ENCODE measurements around the gene LTO1.
A peak's percentile ranks its signal among the peaks of the same experiment; 100 is the strongest.

Gene LTO1, protein sequence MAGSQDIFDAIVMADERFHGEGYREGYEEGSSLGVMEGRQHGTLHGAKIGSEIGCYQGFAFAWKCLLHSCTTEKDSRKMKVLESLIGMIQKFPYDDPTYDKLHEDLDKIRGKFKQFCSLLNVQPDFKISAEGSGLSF

DNA sequence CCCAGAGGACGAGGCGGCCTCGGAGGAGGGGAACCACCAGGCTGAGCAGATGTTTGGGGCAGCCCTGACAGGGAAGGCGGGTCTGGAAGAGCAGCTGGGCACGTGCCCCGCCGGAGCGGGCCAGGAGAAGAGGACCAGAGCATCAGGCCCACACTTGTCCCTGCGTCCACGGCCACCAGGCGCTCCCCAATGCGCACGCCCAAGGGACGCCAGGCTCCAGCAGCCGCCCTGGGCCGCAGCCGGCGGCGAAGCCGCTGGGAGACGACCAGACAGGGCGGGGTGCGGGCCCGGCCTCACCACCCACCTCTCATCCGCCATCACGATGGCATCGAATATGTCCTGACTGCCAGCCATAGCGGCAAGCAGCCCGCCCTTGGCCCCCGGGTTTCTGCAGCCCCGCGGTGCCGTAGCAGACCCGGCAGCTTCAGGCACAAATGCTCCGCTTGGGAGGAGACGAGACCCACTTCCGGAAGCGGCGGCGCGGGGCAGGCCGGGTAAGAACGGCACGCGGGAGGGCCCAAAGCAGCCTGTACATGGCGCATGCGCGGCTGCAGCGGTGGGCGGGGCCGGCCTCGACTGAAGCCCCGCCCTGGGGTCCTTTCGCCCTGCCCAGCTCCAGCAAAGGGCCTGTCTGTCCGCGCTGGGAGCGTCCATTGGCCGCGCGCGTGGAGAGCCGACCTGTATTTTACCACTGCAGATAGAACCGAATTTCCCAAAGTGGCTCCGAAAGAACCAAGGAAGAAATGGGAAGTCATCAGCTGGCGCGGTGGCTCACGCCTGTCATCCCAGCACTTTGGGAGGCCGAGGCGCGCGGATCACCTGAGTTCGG lies at the start of gene LTO1:
Gene LTO1, minus strand, starts transcription at position 468 of the 829 bp plus-strand sequence. Its CDS starts 114 bp downstream, at position 354.
- DNase-seq: peak; percentile 95

DNA sequence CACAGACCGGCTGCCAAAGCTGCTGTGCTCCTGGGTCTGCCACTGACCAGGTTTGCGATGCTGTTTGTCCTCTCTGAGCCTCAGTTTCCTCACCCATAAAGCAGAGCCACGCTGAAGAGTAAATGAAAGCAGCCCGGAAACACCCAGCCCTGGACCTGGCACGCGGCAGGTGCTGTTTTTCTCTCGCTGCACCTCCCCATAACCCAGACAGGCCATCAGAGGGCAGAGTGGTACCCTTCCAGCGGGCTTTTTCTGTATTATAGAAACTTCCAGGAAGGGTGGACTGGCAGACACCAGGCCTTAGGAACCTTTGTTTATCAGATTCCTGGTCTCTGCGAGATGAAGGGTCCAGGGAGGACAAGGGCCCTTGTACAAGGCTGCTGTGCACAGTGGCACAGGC lies 46.6 kb upstream of the LTO1 start:
- no peak for DNase-seq

- no peak for DNase-seq
Measured at GRCh38 chr11:69721106-69721505, 46.0 kb upstream of the LTO1 start.

GRCh38 chr11:69718912-69719311 lies 43.8 kb upstream of the LTO1 start:
- DNase-seq: no peak

DNA sequence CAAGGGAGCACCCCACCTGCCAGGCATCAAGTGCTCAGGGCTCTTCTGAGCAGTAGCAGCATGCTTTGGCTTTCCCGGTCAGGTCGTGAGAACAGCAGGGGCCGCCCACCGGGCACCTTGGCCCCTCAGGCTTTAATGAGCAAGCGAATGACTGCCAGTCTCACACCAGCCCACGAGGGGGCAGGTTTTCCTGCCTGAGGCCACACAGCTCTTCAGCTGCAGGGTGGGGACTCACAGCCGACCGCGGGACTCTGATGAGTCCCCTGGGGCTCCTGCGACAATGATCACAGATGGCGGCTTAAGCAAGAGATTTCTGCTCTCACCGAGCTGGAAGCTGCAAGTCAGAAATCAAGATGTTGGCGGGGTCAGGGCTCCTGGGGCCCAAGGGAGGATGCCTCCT lies 43.0 kb upstream of the LTO1 start:
- DNase-seq: no peak

DNA sequence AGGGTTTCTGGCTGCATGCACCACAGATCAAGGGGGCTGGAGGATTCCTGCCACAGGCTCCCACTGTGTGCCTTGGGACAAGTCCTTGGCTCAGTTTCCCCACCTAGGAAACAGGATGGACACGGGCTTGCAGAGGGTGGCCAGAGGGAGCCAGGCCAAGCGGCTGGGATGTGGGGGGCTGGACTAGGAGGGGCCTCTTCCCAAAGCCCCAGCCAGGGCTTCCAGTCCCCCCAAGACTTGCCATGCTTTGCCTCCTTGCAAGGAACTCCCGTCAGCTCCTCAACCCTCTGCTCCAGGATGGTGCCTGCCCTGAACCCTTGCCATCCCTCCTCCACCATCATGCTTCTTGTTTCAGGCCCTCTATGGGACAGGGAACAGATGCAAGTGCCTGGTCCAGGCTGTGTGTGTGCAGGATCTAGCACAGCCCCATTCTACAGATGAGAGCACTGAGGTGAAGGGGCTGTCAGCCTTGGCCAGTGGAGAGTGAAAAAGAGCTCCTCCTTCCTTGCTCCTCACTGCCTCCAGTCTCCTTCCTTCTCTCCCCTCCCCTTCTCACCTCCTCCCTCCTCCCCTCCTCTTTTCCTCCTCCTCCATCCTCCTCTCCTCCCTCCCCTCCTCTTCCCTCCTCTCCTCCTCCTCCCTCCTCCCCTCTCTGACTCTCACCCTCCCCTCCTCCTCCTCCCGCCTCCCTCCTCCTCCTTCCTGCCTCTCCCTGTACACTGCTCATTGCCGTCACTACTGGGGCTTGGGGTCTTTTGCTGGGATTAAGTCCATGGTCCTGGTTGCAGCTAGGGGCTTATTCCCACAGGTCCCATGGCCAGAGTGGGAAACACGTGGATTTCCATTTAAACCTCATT lies 42.0 kb upstream of the LTO1 start:
- DNase-seq: no peak

- no peak for DNase-seq
Measured at GRCh38 chr11:69716099-69716498, 40.9 kb upstream of the LTO1 start.

DNA sequence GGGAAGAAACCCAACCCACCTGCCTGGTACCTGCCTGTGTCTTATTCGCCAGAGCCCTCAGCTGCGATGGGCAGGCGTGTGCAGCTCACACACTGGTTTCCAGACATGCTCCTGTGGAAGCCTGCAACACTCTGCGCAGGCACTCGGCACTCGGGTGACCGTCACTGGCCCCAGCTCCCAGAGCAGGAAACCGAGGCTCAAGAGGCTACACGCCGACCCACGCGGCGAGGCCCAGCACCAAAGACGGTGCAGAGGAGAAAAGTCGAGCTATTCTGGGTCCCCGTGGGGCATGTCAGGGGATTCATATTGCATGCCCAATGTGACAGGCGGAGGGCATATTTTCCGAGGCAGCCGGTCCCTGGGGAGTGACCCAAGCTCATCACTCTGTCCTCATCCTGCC lies 40.3 kb upstream of the LTO1 start:
- no peak for DNase-seq

DNA sequence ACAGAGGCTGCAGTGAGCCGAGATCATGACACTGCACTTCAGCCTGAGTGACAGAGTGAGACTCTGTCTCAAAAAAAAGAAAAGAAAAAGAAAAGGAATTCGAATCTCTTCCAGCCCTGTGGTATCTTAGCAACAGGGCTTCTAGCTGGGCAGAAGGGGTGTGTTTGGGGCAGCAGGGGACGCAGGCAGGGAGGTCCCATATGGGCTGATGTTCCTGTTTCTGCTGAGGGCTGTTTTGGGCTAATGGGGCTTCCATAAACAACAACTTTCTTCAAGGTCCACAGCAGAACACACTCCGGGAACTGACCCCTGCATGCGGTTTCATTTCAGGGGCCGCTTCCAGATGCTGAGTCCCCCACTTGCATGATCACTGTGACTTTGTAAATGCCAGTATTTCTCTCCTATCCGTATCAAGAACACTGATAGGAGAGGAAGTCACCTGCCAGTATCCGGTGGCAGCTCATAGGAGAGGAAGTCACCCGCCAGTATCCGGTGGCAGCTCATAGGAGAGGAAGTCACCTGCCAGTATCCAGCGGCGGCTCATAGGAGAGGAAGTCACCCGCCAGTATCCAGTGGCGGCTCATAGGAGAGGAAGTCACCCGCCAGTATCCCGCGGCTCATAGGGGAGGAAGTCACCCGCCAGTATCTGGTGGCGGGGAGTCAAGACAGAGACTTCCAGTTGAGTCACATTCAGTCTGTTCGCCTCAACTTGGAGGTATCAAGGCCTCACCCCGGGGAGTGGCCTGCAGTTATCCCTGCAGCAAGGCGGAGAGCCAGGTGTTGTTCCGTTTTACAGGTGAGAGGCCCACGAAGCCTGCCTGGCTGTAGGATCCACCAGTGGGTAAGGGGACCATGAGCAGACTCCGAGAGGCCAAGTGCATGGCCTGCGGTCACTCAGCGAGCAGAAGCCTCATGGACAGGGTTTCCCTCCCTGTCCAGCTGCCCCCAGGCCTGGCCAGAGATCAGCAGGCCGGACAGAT lies 37.0 kb upstream of the LTO1 start:
- peak; percentile 14 for DNase-seq

- no peak for DNase-seq
Measured at GRCh38 chr11:69708736-69709401, 33.7 kb upstream of the LTO1 start.

- no peak for DNase-seq
Measured at GRCh38 chr11:69707176-69707575, 32.0 kb upstream of the LTO1 start.

- no peak for DNase-seq
Measured at GRCh38 chr11:69705901-69706787, 31.0 kb upstream of the LTO1 start.

DNA sequence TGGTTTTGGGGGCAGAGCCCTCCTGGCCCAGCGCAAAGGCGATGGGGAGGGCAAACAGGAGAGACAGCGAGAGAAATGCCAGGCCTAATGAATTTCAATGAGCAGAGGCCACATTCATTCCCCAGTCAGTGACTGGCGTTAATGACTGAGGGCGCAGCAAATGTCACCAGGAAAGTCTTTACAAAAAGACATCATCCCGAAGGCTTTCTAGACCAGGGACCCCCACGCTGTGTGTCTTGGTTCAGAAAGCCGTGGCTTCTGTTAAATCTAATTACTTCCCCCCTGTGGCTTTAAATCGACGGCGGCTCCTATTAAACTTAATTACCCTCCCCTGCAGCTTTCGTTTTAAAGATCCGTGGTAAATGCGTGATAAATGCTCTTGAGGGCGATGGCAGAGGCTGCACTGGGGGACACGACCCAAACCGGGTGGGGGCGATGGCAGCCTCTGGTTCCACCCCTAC lies 30.2 kb upstream of the LTO1 start:
- DNase-seq: no peak

GRCh38 chr11:69704508-69705253 lies 29.5 kb upstream of the LTO1 start:
- no peak for DNase-seq

- DNase-seq: no peak
Measured at GRCh38 chr11:69703768-69704507, 28.8 kb upstream of the LTO1 start, which contains the start of gene FGF19. FGF19 (minus strand) TSS chr11:69704022; CDS start chr11:69703876, 146 bp downstream.

GRCh38 chr11:69703453-69703767 lies 28.3 kb upstream of the LTO1 start:
- DNase-seq: no peak

- no peak for DNase-seq
Measured at GRCh38 chr11:69702769-69703452, 27.8 kb upstream of the LTO1 start.

- DNase-seq: no peak
Measured at GRCh38 chr11:69702239-69702691, 27.1 kb upstream of the LTO1 start.
